Lower lobe of right lung (tissue), 2 donors: Measurements from ENCODE around the gene DHRSX. TPM values are rescaled to one million over a fixed set of nuclear protein-coding genes. Genes with fewer than 3 reads are reported as not detected.

Source experiments
- ATAC-seq, 2 donors: fragments of 200-7000 bp; cut with Tn5 transposase; one replicate each; pipeline ENCODE4 v1.9.1; 2020 to 2022; ENCODE audit warnings: mild to moderate bottlenecking in 2 of 2, moderate library complexity in 2 of 2
- DNase-seq: peaks from one replicate; pipeline ENCODE4 v3.0.0-alpha.2; 2020
- H3K27ac ChIP-seq: fragments of 200-600 bp; one replicate; pipeline ENCODE4 v1.8.0; 2022
- H3K27me3 ChIP-seq: fragments of 200-600 bp; one replicate; pipeline ENCODE4 v1.8.0; 2022; ENCODE audit warnings: low read depth
- H3K36me3 ChIP-seq: fragments of 200-600 bp; one replicate; pipeline ENCODE4 v1.8.0; 2022; ENCODE audit warnings: mild to moderate bottlenecking
- H3K4me1 ChIP-seq: fragments of 200-600 bp; one replicate; pipeline ENCODE4 v1.8.0; 2022
- H3K4me3 ChIP-seq: fragments of 200-600 bp; one replicate; pipeline ENCODE4 v1.8.0; 2022; ENCODE audit warnings: mild to moderate bottlenecking
- H3K9me3 ChIP-seq: fragments of 200-600 bp; one replicate; pipeline ENCODE4 v1.8.0; 2022
- intact Hi-C: fragments of 100-400 bp; cut with DNase I; formaldehyde crosslinking; loops from one replicate; pipeline ENCODE4 v1.11.0; 2022
- total RNA-seq: library from RNA; stranded (reverse); fragmentation: NEBNext Ultra II Directional; extraction: Animal tissue kit (Norgen Biotek cat#: 25700); gene quantifications from one replicate; pipeline ENCODE4 v1.2.1, GENCODE V29; 2021
- TF ChIP-seq, protein P1 (sequence below): fragments of 200-600 bp; IDR thresholded peaks from one replicate; pipeline ENCODE4 v1.8.0; 2022; ENCODE audit warnings: antibody characterized with exemption, mild to moderate bottlenecking
- donor health status: DM: no; HTN: yes; CAD: no; lungs with severe emphysema.

Gene DHRSX
- total RNA-seq, 1 donor from 2014 or later: 31.9 TPM

DNA sequence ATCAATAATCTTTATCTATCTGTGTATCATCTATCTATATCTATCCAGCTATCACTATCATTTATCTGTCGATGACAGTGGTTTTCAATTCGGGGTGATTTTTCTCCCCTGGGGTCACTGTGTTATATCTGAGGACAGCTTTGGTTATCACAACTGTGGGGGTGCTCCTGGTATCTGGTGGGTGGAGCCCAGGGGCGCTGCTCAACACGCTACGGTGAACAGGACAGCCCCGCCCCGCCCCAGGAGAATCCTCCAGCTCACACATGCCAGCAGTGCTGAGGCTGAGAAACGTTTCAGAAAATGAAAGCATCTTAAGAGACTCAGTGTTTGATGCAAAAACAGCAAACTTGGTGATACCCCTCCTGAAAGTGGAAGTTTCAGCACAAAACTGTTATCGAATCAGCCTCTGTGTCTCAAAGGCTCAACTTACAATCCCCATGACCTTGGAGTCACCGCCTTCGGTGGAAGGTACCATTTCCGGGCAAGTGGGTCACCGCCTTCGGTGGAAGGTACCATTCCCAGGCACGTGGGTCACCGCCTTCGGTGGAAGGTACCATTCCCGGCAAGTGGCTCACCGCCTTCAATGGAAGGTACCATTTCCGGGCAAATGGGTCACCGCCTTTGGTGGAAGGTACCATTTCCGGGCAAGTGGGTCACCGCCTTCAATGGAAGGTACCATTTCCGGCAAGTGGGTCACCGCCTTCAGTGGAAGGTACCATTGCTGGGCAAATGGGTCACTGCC is 315.3 kb downstream of the DHRSX start:
- Histone ChIP-seq H3K36me3 (no peaks in the 10 kb centered on the region), H3K27me3 (no peaks in the 10 kb centered on the region), H3K4me1 (no peaks in the 10 kb centered on the region), H3K9me3 (peaks cover 3% of the 10 kb centered on the region), H3K4me3 (no peak overlapping the region), H3K27ac (no peak overlapping the region)
- intact Hi-C loops: no loop called here
- ATAC-seq: no peak
- no peak for DNase-seq
- TF ChIP-seq, protein P1, sequence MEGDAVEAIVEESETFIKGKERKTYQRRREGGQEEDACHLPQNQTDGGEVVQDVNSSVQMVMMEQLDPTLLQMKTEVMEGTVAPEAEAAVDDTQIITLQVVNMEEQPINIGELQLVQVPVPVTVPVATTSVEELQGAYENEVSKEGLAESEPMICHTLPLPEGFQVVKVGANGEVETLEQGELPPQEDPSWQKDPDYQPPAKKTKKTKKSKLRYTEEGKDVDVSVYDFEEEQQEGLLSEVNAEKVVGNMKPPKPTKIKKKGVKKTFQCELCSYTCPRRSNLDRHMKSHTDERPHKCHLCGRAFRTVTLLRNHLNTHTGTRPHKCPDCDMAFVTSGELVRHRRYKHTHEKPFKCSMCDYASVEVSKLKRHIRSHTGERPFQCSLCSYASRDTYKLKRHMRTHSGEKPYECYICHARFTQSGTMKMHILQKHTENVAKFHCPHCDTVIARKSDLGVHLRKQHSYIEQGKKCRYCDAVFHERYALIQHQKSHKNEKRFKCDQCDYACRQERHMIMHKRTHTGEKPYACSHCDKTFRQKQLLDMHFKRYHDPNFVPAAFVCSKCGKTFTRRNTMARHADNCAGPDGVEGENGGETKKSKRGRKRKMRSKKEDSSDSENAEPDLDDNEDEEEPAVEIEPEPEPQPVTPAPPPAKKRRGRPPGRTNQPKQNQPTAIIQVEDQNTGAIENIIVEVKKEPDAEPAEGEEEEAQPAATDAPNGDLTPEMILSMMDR: no peak

DNA sequence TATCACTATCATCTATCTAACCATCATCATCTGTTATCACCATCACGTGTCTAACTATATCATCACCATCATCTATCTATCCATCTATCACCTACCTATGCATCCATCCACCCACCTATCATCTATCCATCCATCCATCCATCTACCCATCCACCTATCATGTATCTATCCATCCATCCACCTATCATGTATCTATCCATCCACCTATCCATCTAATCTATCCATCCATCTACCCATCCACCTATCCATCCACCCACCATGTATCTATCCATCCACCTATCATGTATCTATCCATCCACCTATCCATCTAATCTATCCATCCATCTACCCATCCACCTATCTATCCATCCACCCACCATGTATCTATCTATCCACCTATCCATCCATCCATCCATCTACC is 316.7 kb downstream of the DHRSX start:
- TF ChIP-seq, protein P1: no peak
- intact Hi-C loops: no loop called here
- Histone ChIP-seq H3K27ac (no peak overlapping the region), H3K4me1 (no peaks in the 10 kb centered on the region), H3K4me3 (no peak overlapping the region), H3K36me3 (no peaks in the 10 kb centered on the region), H3K9me3 (peaks cover 3% of the 10 kb centered on the region), H3K27me3 (no peaks in the 10 kb centered on the region)
- DNase-seq (no peak), ATAC-seq (no peak)

GRCh38 chrX:2183193-2183725 is 317.5 kb downstream of the DHRSX start:
- Histone ChIP-seq H3K9me3 (peaks cover 3% of the 10 kb centered on the region), H3K36me3 (no peaks in the 10 kb centered on the region), H3K4me1 (no peaks in the 10 kb centered on the region), H3K27me3 (no peaks in the 10 kb centered on the region), H3K4me3 (no peak overlapping the region), H3K27ac (no peak overlapping the region)
- intact Hi-C loops: no loop called here
- TF ChIP-seq, protein P1: no peak
- ATAC-seq (no peak), DNase-seq (no peak)

DNA sequence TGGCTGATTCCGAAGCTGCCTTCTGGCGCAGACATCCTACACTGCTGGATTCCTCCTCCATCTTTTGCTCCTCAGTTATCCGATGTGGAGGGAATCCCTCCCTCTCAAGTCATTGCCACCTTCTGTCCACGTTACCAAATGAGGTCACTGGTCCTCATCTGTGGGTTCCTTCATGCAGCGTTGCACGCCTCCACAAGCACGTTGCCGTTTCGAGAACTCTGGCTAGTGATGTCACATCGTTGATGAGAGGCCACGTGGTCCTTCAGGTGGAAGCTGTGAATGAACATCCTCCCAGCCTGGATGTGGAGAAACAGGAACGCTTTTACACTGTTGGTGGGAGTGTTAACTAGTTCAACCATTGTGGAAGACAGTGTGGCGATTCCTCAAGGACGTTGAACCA is 323.2 kb downstream of the DHRSX start:
- no peak for DNase-seq
- H3K36me3 ChIP-seq: no peaks in the 10 kb centered on the region

GRCh38 chrX:2176733-2177132 is 324.0 kb downstream of the DHRSX start:
- Histone ChIP-seq H3K4me3 (no peak overlapping the region), H3K27ac (no peak overlapping the region), H3K27me3 (no peaks in the 10 kb centered on the region), H3K36me3 (no peaks in the 10 kb centered on the region), H3K4me1 (no peaks in the 10 kb centered on the region), H3K9me3 (peaks cover 3% of the 10 kb centered on the region)
- intact Hi-C loops: no loop called here
- TF ChIP-seq, protein P1: no peak
- ATAC-seq (no peak), DNase-seq (no peak)

More for the DNA sequence above, 323.2 kb downstream of the DHRSX start:
- peaks cover 3% of the 10 kb centered on the region for H3K9me3 ChIP-seq
- TF ChIP-seq, protein P1: no peak
- H3K4me1 ChIP-seq: no peaks in the 10 kb centered on the region
- intact Hi-C loops: no loop called here
- no peak overlapping the region for H3K4me3 ChIP-seq
- no peaks in the 10 kb centered on the region for H3K27me3 ChIP-seq
- ATAC-seq: no peak
- H3K27ac ChIP-seq: no peak overlapping the region
